GM12864 (cell line): Measurements from ENCODE around the gene ALOX15B.
A peak's percentile ranks its signal among the peaks of the same experiment; 100 is the strongest.

Source experiments
- DNase-seq: peaks from one replicate; pipeline ENCODE4 v3.0.0-alpha.2; 2011; ENCODE audit warnings: low read depth
- H3K4me3 ChIP-seq: 2 replicates; pipeline ENCODE4 v1.5.1; 2011; ENCODE audit warnings: mild to moderate bottlenecking, low read depth, low read length, control low read depth
- CTCF ChIP-seq: IDR thresholded peaks from 2 replicates; pipeline ENCODE4 v1.5.1; 2011; ENCODE audit warnings: low read depth, mild to moderate bottlenecking, moderate library complexity, low read length, control low read depth, inconsistent platforms; ENCODE audit errors: missing control alignments

The ALOX15B gene

GRCh38 chr17:8072341-8072728 is 33.5 kb downstream of the ALOX15B start:
- H3K4me3 ChIP-seq: no peak overlapping the region
- no peak for TF ChIP-seq CTCF
- no peak for DNase-seq

DNA sequence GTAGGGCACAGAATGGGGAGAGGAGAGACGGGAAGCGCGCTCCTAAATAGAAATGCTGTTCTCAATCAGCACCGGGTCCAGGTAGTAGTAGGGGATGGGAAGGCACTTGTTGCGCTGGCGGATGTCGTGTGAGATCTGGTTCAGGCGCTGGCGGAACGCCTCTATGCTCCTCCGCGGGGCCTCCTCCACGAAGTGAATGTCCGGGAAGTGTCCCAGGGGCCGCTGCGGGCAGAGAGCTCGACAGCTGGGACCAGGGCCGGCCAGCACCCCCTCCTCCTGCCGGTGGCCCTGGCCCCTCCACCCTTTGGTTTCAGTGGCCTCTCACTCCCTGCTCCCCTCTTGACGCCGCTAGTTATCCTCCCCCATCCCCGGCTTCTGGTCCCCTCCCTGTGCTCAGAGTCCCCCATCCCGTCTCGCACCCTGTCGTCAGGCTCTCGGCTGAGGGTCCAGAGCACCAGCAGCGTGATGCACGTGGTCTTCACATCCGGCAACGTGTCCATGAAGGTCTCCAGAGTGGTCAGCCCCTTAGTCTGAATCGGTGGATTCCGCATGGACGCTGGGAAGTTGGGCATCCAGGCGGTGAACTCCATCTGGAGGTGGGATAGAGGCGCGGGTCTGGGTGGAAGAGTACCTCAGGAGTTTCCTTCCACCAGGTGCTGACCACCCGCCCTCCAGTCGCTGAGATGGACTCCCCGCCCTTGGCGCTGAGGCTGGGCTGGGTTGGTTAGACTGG is 34.0 kb downstream of the ALOX15B start:
- DNase-seq: no peak
- no peak for TF ChIP-seq CTCF
- no peak overlapping the region for H3K4me3 ChIP-seq

- TF ChIP-seq CTCF: peak; percentile 99
- DNase-seq: peak; percentile 42
Observed at GRCh38 chr17:8073627-8074484, 35.0 kb downstream of the ALOX15B start.

DNA sequence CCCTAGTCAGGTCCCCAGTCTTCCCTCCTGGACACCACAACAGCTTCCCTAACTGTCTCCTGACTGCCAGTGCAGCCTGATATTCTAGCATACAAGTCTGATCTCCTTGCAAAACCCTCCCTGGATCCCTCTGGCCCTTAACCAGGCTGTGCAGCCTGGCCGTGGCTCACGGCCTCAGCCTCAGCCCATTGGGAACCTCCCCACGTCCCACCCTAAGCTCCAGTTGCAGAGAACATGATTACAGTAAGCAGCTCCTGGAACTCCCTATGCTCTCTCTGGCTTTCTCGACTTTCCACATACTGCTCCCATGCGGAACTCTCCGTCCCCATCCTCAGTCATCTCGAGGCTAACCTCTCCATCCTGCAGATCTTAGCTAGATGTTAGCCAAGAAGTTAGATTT is 35.7 kb downstream of the ALOX15B start:
- no peak for DNase-seq
- TF ChIP-seq CTCF: no peak
- no peak overlapping the region for H3K4me3 ChIP-seq

More at GRCh38 chr17:8073627-8074484, 35.0 kb downstream of the ALOX15B start:
- H3K4me3 ChIP-seq: no peak overlapping the region

DNA sequence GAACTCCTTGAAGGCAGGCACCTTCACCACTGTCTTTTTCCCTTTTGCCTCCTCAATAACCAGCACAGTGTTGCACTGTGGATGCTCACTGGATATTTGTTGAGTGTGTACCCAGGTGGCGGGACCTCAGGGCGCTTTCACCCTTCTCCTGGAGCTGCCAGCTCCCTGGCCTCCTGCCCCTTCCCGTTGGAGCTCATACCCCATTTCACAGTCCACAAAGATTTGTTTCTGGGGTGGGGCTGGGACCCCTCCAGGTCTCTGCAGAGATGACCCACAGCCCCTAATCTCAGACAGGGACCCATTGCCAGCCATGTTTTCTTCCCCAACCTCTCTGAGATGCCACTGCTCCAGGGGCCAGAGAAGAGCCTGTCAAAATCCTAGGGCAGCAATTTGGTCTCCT is 36.2 kb downstream of the ALOX15B start:
- H3K4me3 ChIP-seq: no peak overlapping the region
- no peak for DNase-seq
- TF ChIP-seq CTCF: no peak

DNA sequence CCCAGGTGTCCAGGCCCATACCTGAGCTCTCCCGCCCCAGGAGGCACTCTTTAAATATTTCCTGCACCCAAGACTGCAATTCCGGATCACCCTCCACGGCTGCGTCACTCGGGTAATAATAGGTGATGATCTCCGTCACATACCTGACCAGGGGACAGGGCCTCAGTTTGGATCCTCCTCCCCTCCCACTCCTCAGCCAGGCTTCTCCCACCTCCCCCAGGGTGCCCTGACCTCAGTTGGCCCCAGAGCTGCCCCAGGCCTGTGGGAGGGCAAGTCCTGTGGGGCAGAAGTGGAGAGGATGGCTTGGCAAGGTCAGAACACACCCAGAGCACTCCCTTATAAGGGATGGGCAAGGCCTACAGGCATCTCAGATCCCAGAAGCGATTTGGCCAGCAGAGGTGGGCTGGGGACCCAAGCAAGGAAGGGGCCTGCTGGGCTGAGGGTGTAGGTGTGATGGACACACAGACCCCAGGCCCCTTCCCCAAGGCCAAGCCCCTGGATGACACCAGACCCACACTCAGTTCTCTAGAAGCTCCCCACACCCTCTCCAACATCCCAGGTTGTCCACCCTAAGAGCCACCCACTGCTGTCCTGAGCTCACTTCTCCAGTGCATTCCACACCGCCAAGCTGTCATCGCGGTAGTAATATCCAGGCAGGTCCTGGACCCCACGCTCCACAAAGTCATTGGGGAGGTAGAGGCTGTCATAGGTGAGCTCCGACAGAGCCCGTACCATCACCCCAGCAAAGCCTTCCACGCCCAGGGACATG is 36.9 kb downstream of the ALOX15B start:
- no peak overlapping the region for H3K4me3 ChIP-seq
- no peak for TF ChIP-seq CTCF
- no peak for DNase-seq
